ENCODE results near the gene C19orf85. TPM values are rescaled to one million over a fixed set of nuclear protein-coding genes. Genes with fewer than 3 reads are reported as not detected.
A peak's percentile ranks its signal among the peaks of the same experiment; 100 is the strongest.

The C19orf85 gene
- total and polyA plus RNA-seq, 12 donors: not detected

- H3K4me3 ChIP-seq: no peak overlapping the region
- ATAC-seq (peak in 1 of 8 donors; percentile 13), DNase-seq (no peak)
- TF ChIP-seq CTCF (IDR thresholded peaks at IDR 0.05): no peak
- no peak overlapping the region for H3K27ac ChIP-seq
- peaks cover 0 to 31% (median 8%) of the 10 kb centered on the region in 7 donors for H3K27me3 ChIP-seq
- no peaks in the 10 kb centered on the region for H3K9me3 ChIP-seq
- intact Hi-C loops (cut with DNase I): loop anchor here in 8 of 10 donors (2.0 to 10.0 kb wide), 4 partner anchors 115 to 279 kb away; no protein-coding TSS in a partner anchor
- peaks cover 0 to 4% (median 0%) of the 10 kb centered on the region in 9 donors for H3K4me1 ChIP-seq
- 69 to 73% methylated on average over 5 of the region's 5 CpGs for WGBS, 2 donors
- no peaks in the 10 kb centered on the region for H3K36me3 ChIP-seq
Observed at GRCh38 chr19:55419624-55420236, 44.8 kb downstream of the C19orf85 start.

GRCh38 chr19:55419103-55419502, 45.4 kb downstream of the C19orf85 start:
- Histone ChIP-seq H3K27me3 (peaks cover 0 to 25% (median 8%) of the 10 kb centered on the region in 7 donors), H3K4me1 (peaks cover 0 to 4% (median 0%) of the 10 kb centered on the region in 9 donors), H3K4me3 (no peak overlapping the region), H3K36me3 (no peaks in the 10 kb centered on the region), H3K27ac (no peak overlapping the region), H3K9me3 (no peaks in the 10 kb centered on the region)
- ATAC-seq (peak in 1 of 8 donors; percentile 22), DNase-seq (no peak)
- no peak for TF ChIP-seq CTCF (IDR thresholded peaks at IDR 0.05)
- WGBS, 2 donors: 61 to 70% methylated on average over 5 of the region's 5 CpGs
- intact Hi-C loops (cut with DNase I): loop anchor here in 8 of 10 donors (2.0 to 10.0 kb wide), 4 partner anchors 114 to 278 kb away; no protein-coding TSS in a partner anchor

- Histone ChIP-seq H3K27me3 (peaks cover 0 to 17% (median 7%) of the 10 kb centered on the region in 7 donors), H3K27ac (no peak overlapping the region), H3K4me3 (no peak overlapping the region), H3K4me1 (no peaks in the 10 kb centered on the region), H3K36me3 (no peaks in the 10 kb centered on the region), H3K9me3 (no peaks in the 10 kb centered on the region)
- peak; percentile 75 to 92 (median 86) for ATAC-seq
- intact Hi-C loops (cut with DNase I): loop anchor here in 9 of 10 donors (1.0 to 10.0 kb wide), 5 partner anchors 113 to 277 kb away; no protein-coding TSS in a partner anchor
- TF ChIP-seq CTCF (IDR thresholded peaks at IDR 0.05): peak; percentile 39 to 76 (median 70)
- WGBS, 2 donors: 14 to 15% methylated on average over 7 of the region's 7 CpGs
- peak in 1 of 2 donors; percentile 64 for DNase-seq
Observed at GRCh38 chr19:55418185-55418584, 46.4 kb downstream of the C19orf85 start.

Other genes starting within 250 kb of the C19orf85 start
- 1 to 10 TPM in 9 of 10 donors, under 1 TPM in 1; 0.77 to 2.5 (median 1.9) TPM for gene TMEM86B, start 236.0 kb downstream of the C19orf85 start, total RNA-seq
- 1 to 10 TPM; 2.7 to 5.9 TPM for gene TMEM86B, start 236.0 kb downstream of the C19orf85 start, polyA plus RNA-seq
- gene PPP6R1, start 205.7 kb downstream of the C19orf85 start, total RNA-seq: 10 to 100 TPM; 31.1 to 51.3 (median 39.0) TPM
- 10 to 100 TPM; 36.8 to 38.0 TPM for gene PPP6R1, start 205.7 kb downstream of the C19orf85 start, polyA plus RNA-seq
- 10 to 100 TPM; 26.7 to 41.6 (median 31.6) TPM for gene HSPBP1, start 184.6 kb downstream of the C19orf85 start, total RNA-seq
- 10 to 100 TPM; 54.2 to 83.7 TPM for gene HSPBP1, start 184.6 kb downstream of the C19orf85 start, polyA plus RNA-seq
- 10 to 100 TPM in 2 of 10 donors, 1 to 10 TPM in 8; 2.3 to 12.6 (median 4.1) TPM for gene BRSK1, start 180.8 kb downstream of the C19orf85 start, total RNA-seq
- gene BRSK1, start 180.8 kb downstream of the C19orf85 start, polyA plus RNA-seq: 1 to 10 TPM; 1.8 to 2.0 TPM
- 1 to 10 TPM in 3 of 10 donors, under 1 TPM in 4, not detected in 3; 0.41 to 6.5 (median 0.75) TPM for gene TMEM150B, start 139.4 kb downstream of the C19orf85 start, total RNA-seq
- gene TMEM150B, start 139.4 kb downstream of the C19orf85 start, polyA plus RNA-seq: under 1 TPM in 1 of 2 donors, not detected in 1; 0.38 TPM
- 1 to 10 TPM; 4.0 to 9.2 (median 6.9) TPM for gene KMT5C, start 124.9 kb downstream of the C19orf85 start, total RNA-seq
- 10 to 100 TPM in 1 of 2 donors, 1 to 10 TPM in 1; 4.7 to 12.4 TPM for gene KMT5C, start 124.9 kb downstream of the C19orf85 start, polyA plus RNA-seq
- not detected for gene COX6B2, start 110.0 kb downstream of the C19orf85 start, total RNA-seq
- gene COX6B2, start 110.0 kb downstream of the C19orf85 start, polyA plus RNA-seq: not detected
- gene GARIN5B, start 101.5 kb downstream of the C19orf85 start, total RNA-seq: not detected
- gene GARIN5B, start 101.5 kb downstream of the C19orf85 start, polyA plus RNA-seq: not detected
- gene IL11, start 94.3 kb downstream of the C19orf85 start, total RNA-seq: not detected
- under 1 TPM; 0.30 to 0.37 TPM for gene IL11, start 94.3 kb downstream of the C19orf85 start, polyA plus RNA-seq
- gene TMEM190, start 87.9 kb downstream of the C19orf85 start, total RNA-seq: not detected
- not detected for gene TMEM190, start 87.9 kb downstream of the C19orf85 start, polyA plus RNA-seq
- gene TMEM238, start 80.5 kb downstream of the C19orf85 start, total RNA-seq: 1 to 10 TPM in 2 of 10 donors, under 1 TPM in 6, not detected in 2; 0.25 to 1.3 (median 0.49) TPM
- under 1 TPM in 1 of 2 donors, not detected in 1; 0.06 TPM for gene TMEM238, start 80.5 kb downstream of the C19orf85 start, polyA plus RNA-seq
- gene RPL28, start 78.8 kb downstream of the C19orf85 start, total RNA-seq: 1,000 to 10,000 TPM in 1 of 10 donors, 100 to 1,000 TPM in 9; 473 to 1,031 (median 577) TPM
- 1,000 to 10,000 TPM in 1 of 2 donors, 100 to 1,000 TPM in 1; 776 to 1,617 TPM for gene RPL28, start 78.8 kb downstream of the C19orf85 start, polyA plus RNA-seq
- gene UBE2S, start 57.0 kb downstream of the C19orf85 start, total RNA-seq: 10 to 100 TPM; 25.0 to 42.1 (median 30.7) TPM
- gene UBE2S, start 57.0 kb downstream of the C19orf85 start, polyA plus RNA-seq: 10 to 100 TPM in 1 of 2 donors, 1 to 10 TPM in 1; 8.0 to 25.5 TPM
- gene SHISA7, start 21.5 kb downstream of the C19orf85 start, total RNA-seq: not detected
- under 1 TPM in 1 of 2 donors, not detected in 1; under 0.01 TPM for gene SHISA7, start 21.5 kb downstream of the C19orf85 start, polyA plus RNA-seq
- 10 to 100 TPM; 42.5 to 69.8 (median 48.3) TPM for gene ISOC2, start 3.1 kb downstream of the C19orf85 start, total RNA-seq
- 100 to 1,000 TPM in 1 of 2 donors, 10 to 100 TPM in 1; 88.7 to 117 TPM for gene ISOC2, start 3.1 kb downstream of the C19orf85 start, polyA plus RNA-seq
- gene ZNF628, start 11.9 kb upstream of the C19orf85 start, total RNA-seq: 1 to 10 TPM; 2.5 to 7.8 (median 4.3) TPM
- gene ZNF628, start 11.9 kb upstream of the C19orf85 start, polyA plus RNA-seq: 1 to 10 TPM; 4.9 to 7.5 TPM
- 1 to 10 TPM; 5.8 to 9.9 (median 6.8) TPM for gene NAT14, start 20.4 kb upstream of the C19orf85 start, total RNA-seq
- 10 to 100 TPM in 1 of 2 donors, 1 to 10 TPM in 1; 9.0 to 16.4 TPM for gene NAT14, start 20.4 kb upstream of the C19orf85 start, polyA plus RNA-seq
- gene SSC5D, start 23.7 kb upstream of the C19orf85 start, total RNA-seq: 1 to 10 TPM; 2.0 to 6.5 (median 4.0) TPM
- gene SSC5D, start 23.7 kb upstream of the C19orf85 start, polyA plus RNA-seq: 1 to 10 TPM in 1 of 2 donors, under 1 TPM in 1; 0.72 to 2.8 TPM
- 10 to 100 TPM in 1 of 10 donors, 1 to 10 TPM in 9; 1.1 to 14.1 (median 2.0) TPM for gene SBK2, start 72.4 kb upstream of the C19orf85 start, total RNA-seq
- gene SBK2, start 72.4 kb upstream of the C19orf85 start, polyA plus RNA-seq: 1 to 10 TPM in 1 of 2 donors, under 1 TPM in 1; 0.39 to 9.4 TPM
- 10 to 100 TPM in 4 of 10 donors, 1 to 10 TPM in 6; 2.0 to 33.3 (median 7.3) TPM for gene SBK3, start 80.8 kb upstream of the C19orf85 start, total RNA-seq
- 10 to 100 TPM in 1 of 2 donors, 1 to 10 TPM in 1; 3.2 to 11.3 TPM for gene SBK3, start 80.8 kb upstream of the C19orf85 start, polyA plus RNA-seq
- gene ZNF579, start 116.1 kb upstream of the C19orf85 start, total RNA-seq: 10 to 100 TPM in 4 of 10 donors, 1 to 10 TPM in 6; 7.1 to 16.9 (median 9.6) TPM
- 10 to 100 TPM; 13.1 to 23.8 TPM for gene ZNF579, start 116.1 kb upstream of the C19orf85 start, polyA plus RNA-seq
- gene FIZ1, start 134.8 kb upstream of the C19orf85 start, total RNA-seq: 10 to 100 TPM; 11.6 to 18.8 (median 13.5) TPM
- 10 to 100 TPM in 1 of 2 donors, 1 to 10 TPM in 1; 9.3 to 16.5 TPM for gene FIZ1, start 134.8 kb upstream of the C19orf85 start, polyA plus RNA-seq
- gene ZNF524, start 135.5 kb upstream of the C19orf85 start, total RNA-seq: 10 to 100 TPM in 8 of 10 donors, 1 to 10 TPM in 2; 7.9 to 22.0 (median 12.9) TPM
- 10 to 100 TPM; 34.9 to 39.4 TPM for gene ZNF524, start 135.5 kb upstream of the C19orf85 start, polyA plus RNA-seq
- 10 to 100 TPM; 11.8 to 20.0 (median 13.5) TPM for gene ZNF865, start 140.9 kb upstream of the C19orf85 start, total RNA-seq
- gene ZNF865, start 140.9 kb upstream of the C19orf85 start, polyA plus RNA-seq: 10 to 100 TPM; 13.9 to 26.5 TPM
- 10 to 100 TPM in 8 of 10 donors, 1 to 10 TPM in 2; 8.9 to 16.4 (median 12.2) TPM for gene ZNF784, start 159.8 kb upstream of the C19orf85 start, total RNA-seq
- 1 to 10 TPM; 6.4 to 9.9 TPM for gene ZNF784, start 159.8 kb upstream of the C19orf85 start, polyA plus RNA-seq
- gene ZNF580, start 176.3 kb upstream of the C19orf85 start, total RNA-seq: 10 to 100 TPM; 16.6 to 24.9 (median 21.1) TPM
- gene ZNF580, start 176.3 kb upstream of the C19orf85 start, polyA plus RNA-seq: 10 to 100 TPM; 16.5 to 29.9 TPM
- gene ZNF581, start 178.9 kb upstream of the C19orf85 start, total RNA-seq: 10 to 100 TPM in 1 of 10 donors, 1 to 10 TPM in 9; 4.0 to 15.6 (median 6.5) TPM
- 10 to 100 TPM in 1 of 2 donors, 1 to 10 TPM in 1; 5.6 to 10.8 TPM for gene ZNF581, start 178.9 kb upstream of the C19orf85 start, polyA plus RNA-seq
- 10 to 100 TPM; 12.1 to 20.0 (median 13.3) TPM for gene CCDC106, start 183.5 kb upstream of the C19orf85 start, total RNA-seq
- 10 to 100 TPM; 15.3 to 29.6 TPM for gene CCDC106, start 183.5 kb upstream of the C19orf85 start, polyA plus RNA-seq
- 100 to 1,000 TPM in 1 of 10 donors, 10 to 100 TPM in 9; 64.1 to 100 (median 72.9) TPM for gene U2AF2, start 190.3 kb upstream of the C19orf85 start, total RNA-seq
- gene U2AF2, start 190.3 kb upstream of the C19orf85 start, polyA plus RNA-seq: 10 to 100 TPM; 75.5 to 90.2 TPM
- gene EPN1, start 210.5 kb upstream of the C19orf85 start, total RNA-seq: 100 to 1,000 TPM; 127 to 305 (median 140) TPM
- 100 to 1,000 TPM; 134 to 140 TPM for gene EPN1, start 210.5 kb upstream of the C19orf85 start, polyA plus RNA-seq

Measured in heart right ventricle (tissue), 16 donors.